Measurements from ENCODE around the gene TBC1D14. TPM values are rescaled to one million over a fixed set of nuclear protein-coding genes. Genes with fewer than 3 reads are reported as not detected.

The TBC1D14 gene
- polyA plus RNA-seq, 1 of the 3 experiments (the other 2 are of a cell fraction), result 39.5 TPM

DNA sequence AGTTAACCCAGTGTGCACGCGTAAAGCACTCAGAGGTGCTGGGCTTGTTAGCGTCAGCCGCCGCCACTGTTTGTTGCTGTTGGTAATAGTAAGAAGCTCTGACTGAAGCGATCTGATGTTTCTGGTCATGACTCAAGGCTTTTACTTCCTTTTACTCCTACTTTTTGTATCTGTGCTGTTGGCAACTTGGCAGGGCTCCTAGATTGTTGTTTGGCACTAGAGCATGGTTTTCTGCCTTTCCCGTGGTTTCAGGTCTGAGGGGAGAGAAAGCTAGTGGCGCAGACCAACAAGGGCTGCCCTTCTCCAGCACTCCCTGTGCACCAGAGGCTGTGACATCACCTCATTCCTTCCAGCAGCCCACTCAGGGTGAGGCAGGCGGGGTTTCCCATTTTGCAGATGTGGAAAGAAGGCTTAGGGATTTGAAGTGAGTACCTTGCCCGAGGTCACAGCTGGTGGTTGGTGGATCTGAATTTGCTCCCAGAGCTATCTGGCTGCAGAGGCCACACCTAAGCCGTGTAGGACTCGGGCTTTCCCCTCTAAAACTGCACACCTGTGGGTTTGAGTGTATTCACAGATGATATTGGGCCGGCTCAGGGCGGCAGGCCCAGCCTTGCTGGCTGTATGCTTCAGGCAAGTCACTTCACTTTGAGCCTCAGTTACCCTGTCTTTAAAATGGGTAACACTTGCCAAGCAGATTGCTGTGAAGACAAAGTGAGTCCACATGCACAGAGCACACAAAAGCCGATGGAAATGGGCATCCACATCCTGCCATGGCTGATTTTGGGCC, 82.3 kb downstream of the TBC1D14 start:
- TF ChIP-seq POLR2AphosphoS5 (IDR thresholded peaks at IDR 0.05; ENCODE audit: low read depth, low read length), result no peak
- TF ChIP-seq, protein P1, sequence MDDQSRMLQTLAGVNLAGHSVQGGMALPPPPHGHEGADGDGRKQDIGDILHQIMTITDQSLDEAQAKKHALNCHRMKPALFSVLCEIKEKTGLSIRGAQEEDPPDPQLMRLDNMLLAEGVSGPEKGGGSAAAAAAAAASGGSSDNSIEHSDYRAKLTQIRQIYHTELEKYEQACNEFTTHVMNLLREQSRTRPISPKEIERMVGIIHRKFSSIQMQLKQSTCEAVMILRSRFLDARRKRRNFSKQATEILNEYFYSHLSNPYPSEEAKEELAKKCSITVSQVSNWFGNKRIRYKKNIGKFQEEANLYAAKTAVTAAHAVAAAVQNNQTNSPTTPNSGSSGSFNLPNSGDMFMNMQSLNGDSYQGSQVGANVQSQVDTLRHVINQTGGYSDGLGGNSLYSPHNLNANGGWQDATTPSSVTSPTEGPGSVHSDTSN (IDR thresholded peaks at IDR 0.05), result no peak
- no peak for TF ChIP-seq RCOR1 (IDR thresholded peaks at IDR 0.05; ENCODE audit: low read length)
- TF ChIP-seq FOSL2 (IDR thresholded peaks at IDR 0.05; ENCODE audit: borderline replicate concordance, low read depth), result no peak
- TF ChIP-seq RXRA (IDR thresholded peaks at IDR 0.05; ENCODE audit: borderline replicate concordance, low read depth), result no peak
- TF ChIP-seq EP300 (IDR thresholded peaks at IDR 0.05; ENCODE audit: borderline replicate concordance in 1 of 2, low read depth in 1 of 2, low read length in 1 of 2), result no peak
- peak; percentile 48; the same call in 1 of the 2 replicates for TF ChIP-seq SIN3A (IDR thresholded peaks at IDR 0.05; ENCODE audit: borderline replicate concordance, low read depth, low read length)
- TF ChIP-seq YY1 (IDR thresholded peaks at IDR 0.05; ENCODE audit: low read depth), result no peak
- no peak for TF ChIP-seq MXI1 (IDR thresholded peaks at IDR 0.05; ENCODE audit: low read depth, low read length)
- no peak for TF ChIP-seq JUND (IDR thresholded peaks at IDR 0.05)
- no peak for TF ChIP-seq FOXM1 (IDR thresholded peaks at IDR 0.05; ENCODE audit: low read depth)
- no peak for TF ChIP-seq EZH2phosphoT487 (IDR thresholded peaks at IDR 0.05; ENCODE audit: borderline replicate concordance, low read depth)
- TF ChIP-seq NRF1 (IDR thresholded peaks at IDR 0.05; ENCODE audit: low read depth, low read length), result no peak
- TF ChIP-seq, protein P2, sequence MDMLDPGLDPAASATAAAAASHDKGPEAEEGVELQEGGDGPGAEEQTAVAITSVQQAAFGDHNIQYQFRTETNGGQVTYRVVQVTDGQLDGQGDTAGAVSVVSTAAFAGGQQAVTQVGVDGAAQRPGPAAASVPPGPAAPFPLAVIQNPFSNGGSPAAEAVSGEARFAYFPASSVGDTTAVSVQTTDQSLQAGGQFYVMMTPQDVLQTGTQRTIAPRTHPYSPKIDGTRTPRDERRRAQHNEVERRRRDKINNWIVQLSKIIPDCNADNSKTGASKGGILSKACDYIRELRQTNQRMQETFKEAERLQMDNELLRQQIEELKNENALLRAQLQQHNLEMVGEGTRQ (IDR thresholded peaks at IDR 0.05; ENCODE audit: borderline replicate concordance, low read depth, low read length), result no peak
- no peak for TF ChIP-seq TCF12 (IDR thresholded peaks at IDR 0.05)
- TF ChIP-seq, protein P3, sequence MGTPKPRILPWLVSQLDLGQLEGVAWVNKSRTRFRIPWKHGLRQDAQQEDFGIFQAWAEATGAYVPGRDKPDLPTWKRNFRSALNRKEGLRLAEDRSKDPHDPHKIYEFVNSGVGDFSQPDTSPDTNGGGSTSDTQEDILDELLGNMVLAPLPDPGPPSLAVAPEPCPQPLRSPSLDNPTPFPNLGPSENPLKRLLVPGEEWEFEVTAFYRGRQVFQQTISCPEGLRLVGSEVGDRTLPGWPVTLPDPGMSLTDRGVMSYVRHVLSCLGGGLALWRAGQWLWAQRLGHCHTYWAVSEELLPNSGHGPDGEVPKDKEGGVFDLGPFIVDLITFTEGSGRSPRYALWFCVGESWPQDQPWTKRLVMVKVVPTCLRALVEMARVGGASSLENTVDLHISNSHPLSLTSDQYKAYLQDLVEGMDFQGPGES (IDR thresholded peaks at IDR 0.05; ENCODE audit: low read depth, low read length), result no peak
- no peak for TF ChIP-seq GABPA (IDR thresholded peaks at IDR 0.05; ENCODE audit: low read depth)
- TF ChIP-seq TEAD4 (IDR thresholded peaks at IDR 0.05; ENCODE audit: borderline replicate concordance, insufficient read depth), result no peak
- TF ChIP-seq, protein P4, sequence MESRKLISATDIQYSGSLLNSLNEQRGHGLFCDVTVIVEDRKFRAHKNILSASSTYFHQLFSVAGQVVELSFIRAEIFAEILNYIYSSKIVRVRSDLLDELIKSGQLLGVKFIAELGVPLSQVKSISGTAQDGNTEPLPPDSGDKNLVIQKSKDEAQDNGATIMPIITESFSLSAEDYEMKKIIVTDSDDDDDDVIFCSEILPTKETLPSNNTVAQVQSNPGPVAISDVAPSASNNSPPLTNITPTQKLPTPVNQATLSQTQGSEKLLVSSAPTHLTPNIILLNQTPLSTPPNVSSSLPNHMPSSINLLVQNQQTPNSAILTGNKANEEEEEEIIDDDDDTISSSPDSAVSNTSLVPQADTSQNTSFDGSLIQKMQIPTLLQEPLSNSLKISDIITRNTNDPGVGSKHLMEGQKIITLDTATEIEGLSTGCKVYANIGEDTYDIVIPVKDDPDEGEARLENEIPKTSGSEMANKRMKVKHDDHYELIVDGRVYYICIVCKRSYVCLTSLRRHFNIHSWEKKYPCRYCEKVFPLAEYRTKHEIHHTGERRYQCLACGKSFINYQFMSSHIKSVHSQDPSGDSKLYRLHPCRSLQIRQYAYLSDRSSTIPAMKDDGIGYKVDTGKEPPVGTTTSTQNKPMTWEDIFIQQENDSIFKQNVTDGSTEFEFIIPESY (IDR thresholded peaks at IDR 0.05; ENCODE audit: borderline replicate concordance, low read depth), result no peak
- TF ChIP-seq NFIC (IDR thresholded peaks at IDR 0.05; ENCODE audit: borderline replicate concordance), result peak; percentile 81
- TF ChIP-seq RAD21 (IDR thresholded peaks at IDR 0.05; ENCODE audit: low read length), result no peak
- TF ChIP-seq, protein P5, sequence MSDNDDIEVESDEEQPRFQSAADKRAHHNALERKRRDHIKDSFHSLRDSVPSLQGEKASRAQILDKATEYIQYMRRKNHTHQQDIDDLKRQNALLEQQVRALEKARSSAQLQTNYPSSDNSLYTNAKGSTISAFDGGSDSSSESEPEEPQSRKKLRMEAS (IDR thresholded peaks at IDR 0.05; ENCODE audit: low read depth), result peak; percentile 48; the same call in 1 of the 2 replicates
- no peak for TF ChIP-seq SMC3 (IDR thresholded peaks at IDR 0.05; ENCODE audit: low read depth, low read length)
- TF ChIP-seq RFX5 (IDR thresholded peaks at IDR 0.05; ENCODE audit: low read length), result no peak
- peak overlapping the region; percentile 4 to 46; a peak in 2 of 4 replicates for H3K4me3 ChIP-seq (ENCODE audit: low read depth in 2 of 2, low read length in 1 of 2)
- no peak overlapping the region for H2AFZ ChIP-seq (ENCODE audit: low read depth)
- H3K4me1 ChIP-seq (ENCODE audit: control insufficient read depth in 1 of 2, insufficient read depth in 2 of 2, low read depth in 1 of 2, low read length in 1 of 2), result peaks cover 18 to 53% of the 10 kb centered on the region in 2 experiments
- WGBS (ENCODE audit: low lambda C conversion rate), result 33% methylated on average over 12 of the region's 15 CpGs
- peaks cover 62% of the 10 kb centered on the region for H3K79me2 ChIP-seq (ENCODE audit: insufficient read depth)
- H3K27me3 ChIP-seq (ENCODE audit: insufficient read depth), result no peaks in the 10 kb centered on the region
- H4K20me1 ChIP-seq (ENCODE audit: insufficient read depth), result peaks cover 20% of the 10 kb centered on the region
- POLR2A ChIA-PET, result interaction anchor here (0.6 to 0.7 kb wide), 2 partner anchors 82 to 84 kb away, joined by 3 read pairs; partner anchors contain the start of gene TBC1D14
- H3F3A ChIP-seq (replicated peaks; ENCODE audit: insufficient read depth), result peaks cover 4% of the 10 kb centered on the region
- peak; percentile 38 for DNase-seq
- CTCF ChIA-PET, result interaction anchor here (1.0 to 1.9 kb wide), 4 partner anchors 17 to 83 kb away, joined by 3 to 9 read pairs (median 4); partner anchors contain the start of genes TADA2B and TBC1D14
- peaks cover 10 to 13% of the 10 kb centered on the region in 2 experiments for H3K36me3 ChIP-seq (replicated peaks in 1 of 2; ENCODE audit: control insufficient read depth in 1 of 2, insufficient read depth in 2 of 2, low read length in 1 of 2)
- H3K9ac ChIP-seq, result peak overlapping the region; percentile 20; the same call in 1 of the 2 replicates
- no peaks in the 10 kb centered on the region for H3K9me3 ChIP-seq
- H3K9me2 ChIP-seq, result no peaks in the 10 kb centered on the region
- H3K4me2 ChIP-seq, result peak overlapping the region; percentile 79
- peak overlapping the region; percentile 66 to 73 for H3K27ac ChIP-seq (ENCODE audit: low read depth in 2 of 2, low read length in 1 of 2)
